NCI-H2029 treated with DMSO at 0.1 percent for 48 hours (cell line): ENCODE results near the gene SIGLECL1.

Experiments used
- DNase-seq: peaks from one replicate; lab custom pipeline; 2025; lab: John Stamatoyannopoulos, UW

The SIGLECL1 gene

GRCh38 chr19:51252306-51253079 lies 1.6 kb downstream of the SIGLECL1 start:
- no peak for DNase-seq

DNA sequence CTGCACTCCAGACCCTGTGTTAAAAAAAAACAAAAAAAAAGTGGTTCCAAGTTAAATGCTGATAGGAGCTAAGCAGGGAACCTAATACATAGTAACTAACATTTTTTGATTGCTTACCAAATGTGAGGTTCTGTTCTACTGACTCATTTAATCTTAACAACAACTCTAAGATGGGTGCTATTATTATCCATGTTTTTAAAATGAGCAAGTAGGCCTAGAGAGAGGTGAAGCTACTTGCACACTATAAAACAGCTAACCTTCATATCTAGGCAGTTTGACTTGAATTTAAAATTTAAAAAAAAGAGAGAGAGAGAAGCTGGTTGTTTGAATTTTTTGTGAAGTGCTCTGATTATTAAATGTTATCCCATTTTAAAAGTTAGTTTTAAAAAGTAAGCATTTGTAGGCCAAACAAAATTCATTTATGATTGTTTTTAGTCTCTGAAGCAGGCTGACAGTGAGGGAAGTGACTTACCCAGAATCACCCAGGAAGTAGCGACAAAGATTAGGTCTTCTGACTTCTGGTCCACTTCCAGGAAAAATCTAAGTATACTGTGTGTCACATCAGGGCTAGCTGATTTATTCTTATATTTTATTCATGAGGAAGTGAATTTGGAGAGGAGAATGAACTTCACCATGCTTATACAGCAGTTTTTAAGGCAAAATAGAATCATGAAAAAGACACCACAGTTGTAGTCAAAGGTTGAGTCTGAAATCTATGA lies 2.4 kb downstream of the SIGLECL1 start:
- no peak for DNase-seq

- DNase-seq = no peak
These were observed 5.3 kb downstream of the SIGLECL1 start for GRCh38 chr19:51256155-51256625.

DNA sequence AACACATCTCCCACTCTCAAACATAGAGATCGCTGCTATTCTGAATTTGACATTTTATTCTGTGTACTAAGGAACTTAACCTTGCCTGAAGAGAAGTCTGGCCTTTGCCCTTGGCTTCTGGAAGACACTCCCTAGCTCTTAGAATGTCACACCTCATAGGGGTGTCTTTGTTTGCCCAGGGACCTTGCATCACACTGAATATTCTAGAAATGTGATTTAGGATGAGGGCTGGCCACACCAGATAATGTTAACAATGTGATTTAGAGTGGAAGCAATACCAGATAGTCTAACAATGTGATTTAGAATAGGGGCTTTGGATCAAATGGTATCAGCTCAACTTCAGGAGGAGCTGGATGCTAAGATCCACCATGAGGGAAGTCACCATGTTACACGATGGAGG lies 6.6 kb downstream of the SIGLECL1 start:
- DNase-seq = no peak

DNA sequence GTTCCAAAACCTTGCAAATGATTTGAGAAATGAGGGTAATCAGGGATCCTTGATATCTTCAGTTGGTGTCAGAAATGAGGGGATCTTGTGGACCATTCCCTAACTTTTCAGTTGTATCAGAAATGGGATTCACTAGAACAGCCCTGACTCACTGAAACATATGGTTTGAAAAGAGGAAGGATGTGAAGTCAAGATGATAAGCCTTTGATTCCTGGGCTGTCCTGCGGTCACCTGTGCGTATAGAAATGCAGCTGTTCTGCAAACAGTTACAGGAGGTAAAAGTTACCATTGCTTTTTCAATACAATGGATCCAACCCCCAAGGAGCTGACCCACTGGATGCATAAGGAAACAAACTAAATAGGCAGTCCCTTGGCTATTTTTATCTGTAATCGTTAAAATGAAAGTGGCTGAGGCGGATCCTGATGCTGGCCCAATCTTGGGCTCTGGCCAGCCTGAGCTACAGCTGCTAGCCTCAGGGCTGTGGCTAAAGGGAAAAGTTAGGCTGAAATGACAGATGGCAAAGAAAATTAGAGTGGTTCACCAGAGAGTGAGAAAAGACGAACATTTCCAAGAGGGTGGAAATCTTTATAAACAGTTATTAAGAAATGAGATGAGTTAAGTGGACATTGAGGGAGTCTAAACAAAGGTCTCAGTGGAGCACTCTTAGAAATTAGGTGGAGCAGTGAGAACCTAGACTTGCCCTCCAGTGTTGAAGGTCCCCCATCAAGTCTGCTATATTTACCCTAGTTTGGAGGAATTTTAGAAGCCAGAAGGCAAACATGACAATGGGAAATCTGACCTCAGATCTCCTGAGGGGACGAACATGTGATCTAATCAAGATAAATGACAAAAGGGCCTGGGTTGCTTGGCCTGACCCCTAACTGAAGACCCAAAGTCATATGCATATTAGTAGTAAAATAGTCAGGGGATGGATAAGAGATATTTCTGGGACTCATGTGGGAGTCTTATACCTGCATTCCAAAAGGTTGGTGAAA lies 7.6 kb downstream of the SIGLECL1 start:
- no peak for DNase-seq

- DNase-seq = no peak
These were observed 8.7 kb downstream of the SIGLECL1 start for GRCh38 chr19:51259348-51260245.

GRCh38 chr19:51263808-51264207 lies 12.9 kb downstream of the SIGLECL1 start:
- no peak for DNase-seq

DNA sequence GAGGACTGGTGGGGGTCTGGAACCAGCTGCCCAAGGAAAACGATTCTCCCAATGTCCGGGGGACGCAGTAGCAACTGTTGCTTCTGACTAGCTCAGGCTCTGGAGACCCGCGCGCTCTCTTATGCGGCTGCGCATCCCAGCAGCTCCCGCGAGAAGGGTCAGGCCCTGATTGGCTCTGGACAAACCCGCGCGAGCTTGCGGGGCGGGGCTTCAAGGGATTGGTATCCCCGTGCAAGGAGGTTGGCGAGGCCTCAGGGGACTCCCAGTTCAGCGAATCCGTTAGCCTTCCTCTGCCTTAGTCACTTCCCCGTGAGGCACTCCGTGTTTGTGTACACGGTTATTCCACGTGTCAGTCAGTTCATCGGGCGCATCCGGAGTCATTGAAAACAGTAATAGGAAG lies 20.2 kb downstream of the SIGLECL1 start:
- no peak for DNase-seq

- no peak for DNase-seq
These were observed 21.4 kb downstream of the SIGLECL1 start for GRCh38 chr19:51272183-51272810.

DNA sequence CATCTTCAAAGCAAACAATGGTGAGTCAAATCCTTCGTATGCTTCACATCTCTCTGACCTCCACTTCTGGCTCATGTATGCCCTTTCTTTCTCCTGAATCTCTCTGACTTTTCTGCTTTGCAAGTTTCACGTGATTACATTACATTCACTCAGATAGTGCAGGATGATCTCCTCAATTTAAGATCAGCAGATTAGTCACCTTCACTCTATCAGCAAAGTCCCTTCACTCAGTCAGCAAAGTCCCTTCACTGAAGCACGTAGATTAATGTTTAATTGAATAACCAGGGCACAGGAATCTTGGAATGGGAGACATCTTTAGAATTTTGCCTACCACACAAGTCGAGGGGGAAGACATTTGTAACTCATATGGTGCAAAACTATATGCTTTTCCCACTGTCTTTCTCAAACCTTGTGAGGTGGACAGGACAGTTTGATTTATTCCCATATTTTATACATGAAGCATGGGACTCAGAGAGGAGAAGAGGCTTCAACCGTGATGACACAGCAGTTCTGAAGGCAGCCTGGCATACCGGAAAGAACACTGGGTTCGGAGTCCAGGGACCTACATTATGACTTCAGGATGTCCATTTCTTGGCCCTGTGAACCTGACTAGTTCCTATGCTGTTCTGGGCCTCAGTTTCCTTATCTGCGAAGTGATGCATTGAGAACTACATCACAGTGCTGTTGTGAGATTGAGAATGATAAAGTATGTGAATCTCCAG lies 23.3 kb downstream of the SIGLECL1 start:
- no peak for DNase-seq

GRCh38 chr19:51277112-51277511 lies 26.2 kb downstream of the SIGLECL1 start:
- DNase-seq = no peak

DNA sequence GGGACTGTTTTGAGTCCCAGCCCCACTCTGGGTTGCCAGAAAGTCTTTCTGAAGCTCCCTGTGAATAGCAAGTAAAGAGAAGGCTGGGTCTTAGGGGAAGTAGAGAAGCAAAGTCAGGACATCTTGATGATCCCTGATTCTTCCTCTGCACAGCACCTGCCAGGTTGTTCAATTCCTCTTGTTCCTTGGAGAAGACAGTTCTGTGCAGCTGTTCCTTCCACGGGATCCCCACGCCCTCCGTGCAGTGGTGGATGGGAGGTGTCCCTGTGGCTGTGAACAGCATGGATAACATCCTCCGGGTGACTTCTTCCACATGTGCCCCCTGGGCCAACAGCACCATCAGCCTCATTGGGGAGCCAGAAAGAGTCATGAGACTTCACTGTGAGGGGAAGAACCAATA lies 31.5 kb downstream of the SIGLECL1 start:
- no peak for DNase-seq

DNA sequence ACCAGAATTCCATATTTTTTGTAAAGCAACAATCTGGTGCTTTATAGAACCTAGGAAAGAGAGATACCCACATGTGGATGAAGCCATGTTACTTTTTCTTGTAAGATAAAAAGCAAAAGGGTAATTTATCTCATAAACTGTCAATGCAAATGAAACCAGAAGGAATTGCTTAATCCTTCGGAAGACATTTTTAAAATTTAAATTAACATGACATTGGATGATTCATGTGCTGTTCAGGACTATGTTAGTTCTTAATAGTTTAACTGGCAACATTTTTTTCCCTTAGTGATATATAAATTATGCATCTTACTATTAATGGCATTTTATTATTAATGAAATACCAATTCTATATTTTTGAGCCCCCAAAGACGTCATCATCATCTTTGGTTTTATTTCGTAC lies 34.8 kb downstream of the SIGLECL1 start:
- no peak for DNase-seq

DNA sequence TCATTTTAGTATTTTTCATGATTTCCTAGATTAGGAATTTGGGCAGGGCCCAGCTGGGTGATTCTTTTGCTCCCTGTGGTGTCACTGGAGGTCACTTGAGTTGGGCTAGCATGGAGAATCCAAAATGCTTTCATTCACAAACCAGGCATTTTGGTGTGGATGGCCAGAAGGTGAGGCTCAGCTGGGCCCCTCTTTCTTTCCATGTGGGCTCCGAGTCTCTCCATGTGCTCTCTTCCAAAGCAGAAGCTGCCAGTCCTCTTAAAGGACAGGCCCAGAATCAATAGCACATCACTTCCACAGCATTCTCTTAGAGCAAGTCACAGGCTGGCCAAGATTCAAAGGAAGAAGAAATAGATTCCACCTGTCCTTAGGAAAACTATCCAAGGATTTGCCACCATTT lies 38.8 kb downstream of the SIGLECL1 start:
- no peak for DNase-seq

- no peak for DNase-seq
These were observed 42.1 kb downstream of the SIGLECL1 start for GRCh38 chr19:51292971-51293370.

- DNase-seq = no peak
These were observed 42.8 kb downstream of the SIGLECL1 start for GRCh38 chr19:51293571-51294210.

DNA sequence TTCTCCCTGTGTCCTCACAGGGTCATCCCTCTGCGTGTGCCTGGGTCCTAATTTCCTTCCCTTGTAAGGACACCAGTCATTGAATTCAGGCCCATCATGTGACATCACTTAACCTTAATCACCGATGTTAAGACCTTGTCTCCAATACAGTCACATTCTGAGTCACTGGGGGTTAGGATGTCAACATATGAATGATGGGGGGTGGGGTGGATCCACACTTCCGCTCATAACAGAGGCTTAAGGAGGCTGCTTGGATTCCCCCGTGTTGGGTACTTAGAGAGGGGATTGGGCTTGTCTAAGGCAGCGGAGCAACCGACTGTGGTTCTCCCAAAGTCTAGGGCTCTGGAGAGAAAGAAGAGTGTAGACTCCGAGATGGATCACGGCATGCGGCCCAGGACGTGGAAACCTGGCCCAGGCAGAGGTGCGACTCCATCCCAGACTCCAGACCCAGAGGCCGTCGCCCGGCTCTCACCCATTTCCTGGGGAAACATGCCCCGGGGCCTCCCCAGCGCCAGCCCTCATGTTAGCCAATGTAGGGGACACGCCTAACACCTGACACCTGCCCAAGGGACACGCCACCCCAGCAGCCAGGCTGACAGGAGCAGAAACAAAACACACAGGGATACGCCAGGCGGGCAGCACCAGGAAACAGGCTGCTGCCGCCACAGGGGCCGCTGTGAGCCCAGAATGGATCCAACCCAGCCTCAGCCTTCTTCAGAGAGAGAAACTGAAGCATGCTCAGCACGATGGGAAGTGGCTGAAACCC lies 43.5 kb downstream of the SIGLECL1 start:
- DNase-seq = no peak

- no peak for DNase-seq
These were observed 44.1 kb downstream of the SIGLECL1 start for GRCh38 chr19:51294977-51295375.
